Neural cell (in vitro differentiated cells): ENCODE measurements around the gene SNRPD2. TPM values are rescaled to one million over a fixed set of nuclear protein-coding genes. Genes with fewer than 3 reads are reported as not detected.
"Not testable (repeated sequence)": the region's sequence is repeated elsewhere in the genome, so short reads cannot be mapped to it uniquely, and the experiment has no call there.

Source experiments
- H2AFZ ChIP-seq: fragments of 200-600, 300-800 bp; sonication (generic), shearing (Covaris generic); 2 replicates; pipeline ENCODE4 v1.6.0; 2014; ENCODE audit warnings: low read depth, mild to moderate bottlenecking, antibody characterized with exemption, low read length, moderate library complexity
- H3F3A ChIP-seq: fragments of 200-600 bp; shearing (Covaris generic); 2 replicates; pipeline ENCODE4 v1.6.1; 2016; ENCODE audit warnings: mild to moderate bottlenecking, moderate library complexity, mixed read lengths, antibody characterized with exemption, low read length; ENCODE audit not compliant: insufficient read depth, poor library complexity, severe bottlenecking
- H3K27ac ChIP-seq: fragments of 200-600, 300-800 bp; sonication (generic), shearing (Covaris generic); 2 replicates; pipeline ENCODE4 v1.5.1; 2014; ENCODE audit warnings: mild to moderate bottlenecking, low read length, moderate library complexity
- H3K27me3 ChIP-seq: fragments of 300-800, 200-600 bp; sonication (generic), shearing (Covaris generic); 2 replicates; pipeline ENCODE4 v1.6.0; 2014; ENCODE audit warnings: mild to moderate bottlenecking, low read depth, low read length, moderate library complexity; ENCODE audit not compliant: insufficient read depth
- H3K36me3 ChIP-seq: fragments of 300-800, 200-600 bp; sonication (generic), shearing (Covaris generic); 2 replicates; pipeline ENCODE4 v1.5.1; 2014; ENCODE audit warnings: mild to moderate bottlenecking, antibody characterized with exemption, low read length, moderate library complexity; ENCODE audit not compliant: insufficient read depth
- H3K4me2 ChIP-seq: fragments of 300-800, 200-600 bp; sonication (generic), shearing (Covaris generic); 2 replicates; pipeline ENCODE4 v1.6.0; 2014; ENCODE audit warnings: mild to moderate bottlenecking, low read length
- H3K4me3 ChIP-seq: fragments of 300-800, 200-600 bp; sonication (generic), shearing (Covaris generic); 2 replicates; pipeline ENCODE4 v1.5.1; 2014; ENCODE audit warnings: mild to moderate bottlenecking, low read length, moderate library complexity
- H3K79me2 ChIP-seq: fragments of 200-600 bp; shearing (Covaris generic); replicated peaks from 2 replicates; pipeline ENCODE4 v1.6.0; 2014; ENCODE audit warnings: mild to moderate bottlenecking, low read length, moderate library complexity; ENCODE audit not compliant: insufficient read depth
- H3K9ac ChIP-seq: fragments of 300-800, 200-600 bp; sonication (generic), shearing (Covaris generic); 2 replicates; pipeline ENCODE4 v1.6.1; 2016; ENCODE audit warnings: mild to moderate bottlenecking, low read length, mixed read lengths
- H3K9me2 ChIP-seq: fragments of 200-600 bp; shearing (Covaris generic); 2 replicates; pipeline ENCODE4 v1.6.1; 2016; ENCODE audit warnings: mild to moderate bottlenecking, low read length, mixed read lengths; ENCODE audit not compliant: insufficient read depth
- H3K9me3 ChIP-seq: fragments of 200-600, 300-800 bp; sonication (generic), shearing (Covaris generic); 2 replicates; pipeline ENCODE4 v1.6.1; 2016; ENCODE audit warnings: mild to moderate bottlenecking, mixed run types, low read length, moderate library complexity, mixed read lengths
- H4K20me1 ChIP-seq: fragments of 200-600 bp; shearing (Covaris generic); 2 replicates; pipeline ENCODE4 v1.6.1; 2016; ENCODE audit warnings: mild to moderate bottlenecking, mixed run types; ENCODE audit not compliant: insufficient read depth
- EP300 ChIP-seq: fragments of 450-650 bp; conservative IDR thresholded peaks from 2 replicates; pipeline ENCODE4 v1.6.1; 2014; ENCODE audit warnings: antibody characterized with exemption, mild to moderate bottlenecking, moderate library complexity; ENCODE audit not compliant: poor library complexity, severe bottlenecking
- EZH2 ChIP-seq: fragments of 200-600, 300-800 bp; shearing (Covaris generic), sonication (generic); IDR thresholded peaks from 2 replicates; pipeline ENCODE4 v1.6.1; 2014; ENCODE audit warnings: antibody characterized with exemption, low read length, borderline replicate concordance, mild to moderate bottlenecking; ENCODE audit not compliant: insufficient read depth, poor library complexity, severe bottlenecking
- MXI1 ChIP-seq: fragments of 450-650 bp; conservative IDR thresholded peaks from 2 replicates; pipeline ENCODE4 v1.6.1; 2014; ENCODE audit warnings: antibody characterized with exemption, mild to moderate bottlenecking; ENCODE audit not compliant: poor library complexity, severe bottlenecking
- POLR2AphosphoS5 ChIP-seq: IDR thresholded peaks from 2 replicates; pipeline ENCODE4 v1.6.1; 2012
- RAD21 ChIP-seq: fragments of 450-650 bp; conservative IDR thresholded peaks from 2 replicates; pipeline ENCODE4 v1.6.1; 2014; ENCODE audit warnings: antibody characterized with exemption, mild to moderate bottlenecking, moderate library complexity
- SMC3 ChIP-seq: fragments of 450-650 bp; conservative IDR thresholded peaks from 2 replicates; pipeline ENCODE4 v1.6.1; 2014; ENCODE audit warnings: antibody characterized with exemption, mild to moderate bottlenecking, moderate library complexity; ENCODE audit not compliant: poor library complexity
- TAF1 ChIP-seq: IDR thresholded peaks from 2 replicates; pipeline ENCODE4 v1.6.1; 2012; ENCODE audit warnings: low read depth
- polyA plus RNA-seq: library from polyadenylated mRNA; depleted of rRNA; stranded (reverse); fragments of >200 nt; gene quantifications from 2 replicates; pipeline ENCODE4 v1.2.3, GENCODE V29; 2014
- TF ChIP-seq, protein P1 (sequence below): IDR thresholded peaks from 2 replicates; pipeline ENCODE4 v1.6.1; 2012; ENCODE audit warnings: borderline replicate concordance
- TF ChIP-seq, protein P2 (sequence below): fragments of 450-650 bp; IDR thresholded peaks from 2 replicates; pipeline ENCODE4 v1.5.1; 2014; ENCODE audit warnings: antibody characterized with exemption, mild to moderate bottlenecking, moderate library complexity; ENCODE audit not compliant: poor library complexity, severe bottlenecking

SNRPD2 gene
- polyA plus RNA-seq, 1 donor from 2014 or later = 372 TPM

DNA sequence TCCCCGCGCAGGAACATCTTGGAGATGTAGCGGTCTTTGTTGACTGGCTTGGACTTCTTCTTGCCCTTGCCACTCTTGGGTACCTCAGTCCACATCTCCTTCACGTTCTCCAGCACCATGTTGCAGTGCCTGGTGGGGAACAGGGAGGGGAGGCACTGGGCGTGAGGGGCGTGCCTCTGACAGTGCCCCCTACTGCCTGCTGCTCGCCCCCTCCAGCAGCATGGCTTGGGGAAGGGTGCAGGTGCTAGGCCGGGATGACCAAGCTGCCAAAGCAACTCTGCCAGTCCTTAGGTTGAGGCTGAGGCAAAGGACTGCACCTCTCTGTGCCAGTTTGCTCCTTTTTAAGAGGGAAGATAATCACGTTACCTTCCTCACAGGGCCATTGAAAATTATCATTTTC is 4.2 kb downstream of the SNRPD2 start:
- Histone ChIP-seq H3K4me2 (no peak overlapping the region), H3K27ac (no peak overlapping the region), H3K9ac (no peak overlapping the region), H3K36me3 (no peaks in the 10 kb centered on the region), H4K20me1 (no peaks in the 10 kb centered on the region), H3K79me2 (peaks cover 12% of the 10 kb centered on the region), H2AFZ (no peak overlapping the region), H3F3A (no peaks in the 10 kb centered on the region), H3K27me3 (no peaks in the 10 kb centered on the region), H3K4me3 (no peak overlapping the region), H3K9me2 (no peaks in the 10 kb centered on the region), H3K9me3 (no peaks in the 10 kb centered on the region)
- TF ChIP-seq, protein P1, sequence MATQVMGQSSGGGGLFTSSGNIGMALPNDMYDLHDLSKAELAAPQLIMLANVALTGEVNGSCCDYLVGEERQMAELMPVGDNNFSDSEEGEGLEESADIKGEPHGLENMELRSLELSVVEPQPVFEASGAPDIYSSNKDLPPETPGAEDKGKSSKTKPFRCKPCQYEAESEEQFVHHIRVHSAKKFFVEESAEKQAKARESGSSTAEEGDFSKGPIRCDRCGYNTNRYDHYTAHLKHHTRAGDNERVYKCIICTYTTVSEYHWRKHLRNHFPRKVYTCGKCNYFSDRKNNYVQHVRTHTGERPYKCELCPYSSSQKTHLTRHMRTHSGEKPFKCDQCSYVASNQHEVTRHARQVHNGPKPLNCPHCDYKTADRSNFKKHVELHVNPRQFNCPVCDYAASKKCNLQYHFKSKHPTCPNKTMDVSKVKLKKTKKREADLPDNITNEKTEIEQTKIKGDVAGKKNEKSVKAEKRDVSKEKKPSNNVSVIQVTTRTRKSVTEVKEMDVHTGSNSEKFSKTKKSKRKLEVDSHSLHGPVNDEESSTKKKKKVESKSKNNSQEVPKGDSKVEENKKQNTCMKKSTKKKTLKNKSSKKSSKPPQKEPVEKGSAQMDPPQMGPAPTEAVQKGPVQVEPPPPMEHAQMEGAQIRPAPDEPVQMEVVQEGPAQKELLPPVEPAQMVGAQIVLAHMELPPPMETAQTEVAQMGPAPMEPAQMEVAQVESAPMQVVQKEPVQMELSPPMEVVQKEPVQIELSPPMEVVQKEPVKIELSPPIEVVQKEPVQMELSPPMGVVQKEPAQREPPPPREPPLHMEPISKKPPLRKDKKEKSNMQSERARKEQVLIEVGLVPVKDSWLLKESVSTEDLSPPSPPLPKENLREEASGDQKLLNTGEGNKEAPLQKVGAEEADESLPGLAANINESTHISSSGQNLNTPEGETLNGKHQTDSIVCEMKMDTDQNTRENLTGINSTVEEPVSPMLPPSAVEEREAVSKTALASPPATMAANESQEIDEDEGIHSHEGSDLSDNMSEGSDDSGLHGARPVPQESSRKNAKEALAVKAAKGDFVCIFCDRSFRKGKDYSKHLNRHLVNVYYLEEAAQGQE = no peak
- TF ChIP-seq EP300 (no peak), EZH2 (no peak), MXI1 (no peak), POLR2AphosphoS5 (no peak), SMC3 (no peak), TAF1 (no peak), RAD21 (no peak)
- TF ChIP-seq, protein P2, sequence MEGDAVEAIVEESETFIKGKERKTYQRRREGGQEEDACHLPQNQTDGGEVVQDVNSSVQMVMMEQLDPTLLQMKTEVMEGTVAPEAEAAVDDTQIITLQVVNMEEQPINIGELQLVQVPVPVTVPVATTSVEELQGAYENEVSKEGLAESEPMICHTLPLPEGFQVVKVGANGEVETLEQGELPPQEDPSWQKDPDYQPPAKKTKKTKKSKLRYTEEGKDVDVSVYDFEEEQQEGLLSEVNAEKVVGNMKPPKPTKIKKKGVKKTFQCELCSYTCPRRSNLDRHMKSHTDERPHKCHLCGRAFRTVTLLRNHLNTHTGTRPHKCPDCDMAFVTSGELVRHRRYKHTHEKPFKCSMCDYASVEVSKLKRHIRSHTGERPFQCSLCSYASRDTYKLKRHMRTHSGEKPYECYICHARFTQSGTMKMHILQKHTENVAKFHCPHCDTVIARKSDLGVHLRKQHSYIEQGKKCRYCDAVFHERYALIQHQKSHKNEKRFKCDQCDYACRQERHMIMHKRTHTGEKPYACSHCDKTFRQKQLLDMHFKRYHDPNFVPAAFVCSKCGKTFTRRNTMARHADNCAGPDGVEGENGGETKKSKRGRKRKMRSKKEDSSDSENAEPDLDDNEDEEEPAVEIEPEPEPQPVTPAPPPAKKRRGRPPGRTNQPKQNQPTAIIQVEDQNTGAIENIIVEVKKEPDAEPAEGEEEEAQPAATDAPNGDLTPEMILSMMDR = no peak

DNA sequence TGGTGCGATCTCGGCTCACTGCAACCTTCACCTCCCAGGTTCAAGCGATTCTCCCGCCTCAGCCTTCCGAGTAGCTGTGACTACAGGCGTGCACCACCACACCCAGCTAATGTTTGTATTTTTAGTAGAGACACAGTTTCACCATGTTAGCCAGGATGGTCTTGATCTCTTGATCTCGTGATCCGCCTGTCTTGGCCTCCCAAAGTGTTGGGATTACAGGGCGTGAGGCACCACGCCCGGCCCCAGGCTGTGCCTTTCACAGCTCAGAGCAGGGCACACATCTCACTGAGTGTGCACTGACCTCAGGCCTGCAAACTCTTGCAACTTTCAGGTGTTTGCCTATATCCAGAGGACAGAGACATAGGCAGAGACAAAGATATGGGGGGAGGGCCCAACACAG is 6.7 kb downstream of the SNRPD2 start:
- not testable (repeated sequence) for H3K27me3 ChIP-seq, H3K27ac ChIP-seq, H3K36me3 ChIP-seq, H4K20me1 ChIP-seq, H3K9ac ChIP-seq, H3K4me2 ChIP-seq, H2AFZ ChIP-seq, H3F3A ChIP-seq, H3K79me2 ChIP-seq, H3K9me3 ChIP-seq, H3K4me3 ChIP-seq, H3K9me2 ChIP-seq

DNA sequence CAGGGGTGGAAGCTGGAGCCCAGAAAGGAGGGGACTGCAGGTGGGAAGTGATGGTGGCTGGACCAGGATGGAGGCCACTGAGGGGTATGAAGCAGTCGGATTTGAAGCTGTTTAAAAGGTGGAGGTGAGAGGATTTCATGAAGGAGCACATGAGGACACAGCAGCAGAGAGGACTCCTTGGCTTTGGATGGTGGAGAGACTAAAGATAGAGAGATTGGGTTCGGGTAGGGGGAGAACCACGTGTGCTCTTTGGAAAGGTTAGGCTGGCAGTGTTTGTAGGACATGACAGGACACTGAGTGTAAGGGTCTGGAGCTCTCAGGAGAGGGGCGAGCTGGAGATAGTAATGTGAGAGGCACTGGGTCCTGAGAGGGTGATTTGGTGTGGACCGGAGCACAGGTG is 8.8 kb downstream of the SNRPD2 start:
- peaks cover 11% of the 10 kb centered on the region for H3K27me3 ChIP-seq
- no peaks in the 10 kb centered on the region for H3K79me2 ChIP-seq
- no peaks in the 10 kb centered on the region for H4K20me1 ChIP-seq
- no peaks in the 10 kb centered on the region for H3K36me3 ChIP-seq
- H3K9ac ChIP-seq = no peak overlapping the region
- TF ChIP-seq EP300 (no peak), EZH2 (no peak), SMC3 (no peak), TAF1 (no peak), RAD21 (no peak), MXI1 (no peak), POLR2AphosphoS5 (no peak)
- TF ChIP-seq, protein P1 = no peak
- TF ChIP-seq, protein P2 = no peak
- no peak overlapping the region for H3K27ac ChIP-seq
- no peaks in the 10 kb centered on the region for H3K9me3 ChIP-seq
- H3F3A ChIP-seq = no peaks in the 10 kb centered on the region
- H3K4me3 ChIP-seq = no peak overlapping the region
- no peak overlapping the region for H3K4me2 ChIP-seq
- H3K9me2 ChIP-seq = no peaks in the 10 kb centered on the region
- H2AFZ ChIP-seq = no peak overlapping the region
